ENCODE results near the gene METTL16. TPM values are rescaled to one million over a fixed set of nuclear protein-coding genes. Genes with fewer than 3 reads are reported as not detected.
"Not testable (repeated sequence)": the region's sequence is repeated elsewhere in the genome, so short reads cannot be mapped to it uniquely, and the experiment has no call there.

METTL16 gene
- polyA plus RNA-seq, 1 experiment, result 16.9 TPM

GRCh38 chr17:2549392-2550211, 37.9 kb upstream of the METTL16 start:
- no peak overlapping the region for H3K4me3 ChIP-seq (ENCODE audit: low read depth, low read length)
- peaks cover 4% of the 10 kb centered on the region for H3K27me3 ChIP-seq (ENCODE audit: control insufficient read depth, insufficient read depth, low read length)
- H3K27ac ChIP-seq (ENCODE audit: low read depth, low read length), result no peak overlapping the region
- ChIA-PET POLR2A (interaction anchor here (0.6 kb wide), 1 partner anchor 73 kb away, joined by 3 read pairs; no protein-coding TSS in a partner anchor), CTCF (interaction anchor here (0.6 kb wide), 1 partner anchor 25 kb away, joined by 4 read pairs; no protein-coding TSS in a partner anchor)
- TF ChIP-seq CTCF (IDR thresholded peaks at IDR 0.05; ENCODE audit: low read depth, low read length), result no peak
- no peak for DNase-seq (ENCODE audit: low read depth, low spot score)
- H3K9me3 ChIP-seq (ENCODE audit: control insufficient read depth, insufficient read depth, low read length), result no peaks in the 10 kb centered on the region

- DNase-seq (ENCODE audit: low read depth, low spot score); H3K4me3 ChIP-seq (ENCODE audit: low read depth, low read length); POLR2A ChIA-PET; CTCF ChIA-PET; H3K9me3 ChIP-seq (ENCODE audit: control insufficient read depth, insufficient read depth, low read length); H3K27ac ChIP-seq (ENCODE audit: low read depth, low read length); H3K27me3 ChIP-seq (ENCODE audit: control insufficient read depth, insufficient read depth, low read length): not testable (repeated sequence)
These were observed 36.3 kb upstream of the METTL16 start for GRCh38 chr17:2548026-2548425.

DNA sequence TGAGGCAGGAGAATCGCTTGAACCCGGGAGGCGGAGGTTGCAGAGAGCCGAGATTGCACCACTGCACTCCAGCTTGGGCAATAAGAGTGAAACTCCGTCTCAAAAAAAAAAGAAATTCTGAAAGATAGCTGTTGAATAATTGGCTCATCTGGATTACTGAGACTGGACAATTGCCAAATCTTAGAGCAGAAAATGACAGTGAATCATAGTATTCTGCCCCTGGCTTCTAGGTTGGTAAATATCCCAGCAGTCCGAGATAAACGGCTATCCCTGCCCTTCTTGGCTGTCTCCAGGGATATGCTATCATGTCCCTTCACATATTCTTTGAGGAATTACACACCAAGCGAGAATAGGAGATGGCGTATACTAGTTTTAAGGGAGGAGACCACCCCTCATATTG, 35.5 kb upstream of the METTL16 start:
- Histone ChIP-seq H3K4me3 (ENCODE audit: low read depth, low read length) (no peak overlapping the region), H3K9me3 (ENCODE audit: control insufficient read depth, insufficient read depth, low read length) (no peaks in the 10 kb centered on the region), H3K27me3 (ENCODE audit: control insufficient read depth, insufficient read depth, low read length) (no peaks in the 10 kb centered on the region), H3K27ac (ENCODE audit: low read depth, low read length) (no peak overlapping the region)
- POLR2A ChIA-PET, result no interaction called here
- TF ChIP-seq CTCF (IDR thresholded peaks at IDR 0.05; ENCODE audit: low read depth, low read length), result no peak
- no peak for DNase-seq (ENCODE audit: low read depth, low spot score)
- CTCF ChIA-PET, result interaction anchor here (0.6 to 1.1 kb wide), 3 partner anchors 22 to 165 kb away, joined by 3 read pairs; no protein-coding TSS in a partner anchor

GRCh38 chr17:2545393-2545792, 33.7 kb upstream of the METTL16 start:
- DNase-seq (ENCODE audit: low read depth, low spot score), result no peak
- no peak for TF ChIP-seq CTCF (IDR thresholded peaks at IDR 0.05; ENCODE audit: low read depth, low read length)
- Histone ChIP-seq H3K4me3 (ENCODE audit: low read depth, low read length) (no peak overlapping the region), H3K27me3 (ENCODE audit: control insufficient read depth, insufficient read depth, low read length) (no peaks in the 10 kb centered on the region), H3K9me3 (ENCODE audit: control insufficient read depth, insufficient read depth, low read length) (no peaks in the 10 kb centered on the region), H3K27ac (ENCODE audit: low read depth, low read length) (no peak overlapping the region)
- CTCF ChIA-PET, result no interaction called here
- POLR2A ChIA-PET, result no interaction called here

- H3K27ac ChIP-seq (ENCODE audit: low read depth, low read length), result no peak overlapping the region
- no peak for DNase-seq (ENCODE audit: low read depth, low spot score)
- H3K27me3 ChIP-seq (ENCODE audit: control insufficient read depth, insufficient read depth, low read length), result no peaks in the 10 kb centered on the region
- no peak for TF ChIP-seq CTCF (IDR thresholded peaks at IDR 0.05; ENCODE audit: low read depth, low read length)
- POLR2A ChIA-PET, result no interaction called here
- no peaks in the 10 kb centered on the region for H3K9me3 ChIP-seq (ENCODE audit: control insufficient read depth, insufficient read depth, low read length)
- no peak overlapping the region for H3K4me3 ChIP-seq (ENCODE audit: low read depth, low read length)
- CTCF ChIA-PET, result no interaction called here
These were observed 30.8 kb upstream of the METTL16 start for GRCh38 chr17:2542456-2542855.
